CD8-positive, alpha-beta memory T cell (primary cell): ENCODE data around the gene ATP6V1G2. TPM values are rescaled to one million over a fixed set of nuclear protein-coding genes. Genes with fewer than 3 reads are reported as not detected.

ENCODE experiments used
- CTCF ChIA-PET: fragments of 350-600 bp; sonication (Branson Sonifier 250); formaldehyde crosslinking; loops from one replicate; lab custom pipeline; 2021; ENCODE audit warnings: antibody characterized with exemption; lab: Charles Lee
- POLR2A ChIA-PET: fragments of 350-600 bp; sonication (Branson Sonifier 250); formaldehyde crosslinking; loops from one replicate; lab custom pipeline; 2021; ENCODE audit warnings: antibody characterized with exemption; lab: Charles Lee
- DNase-seq, 5 donors: peaks; one replicate each; pipeline versions ENCODE4 v3.0.0 to v3.0.0-alpha.2; 2020 to 2022; ENCODE audit warnings: mixed read lengths in 1 of 5
- H3K27ac ChIP-seq: one replicate; pipeline ENCODE4 v1.7.0; 2013; ENCODE audit warnings: low read depth, mild to moderate bottlenecking, low read length, moderate library complexity
- H3K27me3 ChIP-seq: 2 replicates; pipeline ENCODE4 v1.7.0; 2013; ENCODE audit warnings: low read length, mild to moderate bottlenecking; ENCODE audit not compliant: insufficient read depth, poor library complexity, severe bottlenecking
- H3K36me3 ChIP-seq: 2 replicates; pipeline ENCODE4 v1.7.0; 2013; ENCODE audit warnings: mild to moderate bottlenecking, low read length, moderate library complexity; ENCODE audit not compliant: insufficient read depth
- H3K4me1 ChIP-seq: 2 replicates; pipeline ENCODE4 v1.7.0; 2013; ENCODE audit warnings: mild to moderate bottlenecking, low read length, moderate library complexity; ENCODE audit not compliant: insufficient read depth
- H3K4me3 ChIP-seq: 2 replicates; pipeline ENCODE4 v1.7.0; 2013; ENCODE audit warnings: mild to moderate bottlenecking, low read length
- H3K9me3 ChIP-seq: 2 replicates; pipeline ENCODE4 v1.7.0; 2013; ENCODE audit warnings: mild to moderate bottlenecking, low read length
- H3K27ac Mint-ChIP-seq, 8 donors: one replicate each; pipeline ENCODE4 v1.8.0; 2020 to 2021; ENCODE audit warnings: mixed read lengths in 8 of 8, mild to moderate bottlenecking in 6 of 8, inconsistent platforms in 3 of 8, moderate library complexity in 3 of 8
- H3K27me3 Mint-ChIP-seq, 2 donors: one replicate each; pipeline ENCODE4 v1.8.0; 2020 to 2021; ENCODE audit warnings: mixed read lengths in 2 of 2, mild to moderate bottlenecking in 1 of 2, moderate library complexity in 1 of 2
- H3K36me3 Mint-ChIP-seq, 3 donors: one replicate each; pipeline ENCODE4 v1.8.0; 2020 to 2021; ENCODE audit warnings: mixed read lengths in 3 of 3, inconsistent platforms in 1 of 3, mild to moderate bottlenecking in 1 of 3
- H3K4me1 Mint-ChIP-seq, 3 donors: one replicate each; pipeline ENCODE4 v1.8.0; 2020 to 2021; ENCODE audit warnings: mixed read lengths in 3 of 3, inconsistent platforms in 1 of 3, mild to moderate bottlenecking in 1 of 3
- H3K4me3 Mint-ChIP-seq, 7 donors: one replicate each; pipeline ENCODE4 v1.8.0; 2020 to 2021; ENCODE audit warnings: mixed read lengths in 7 of 7, mild to moderate bottlenecking in 6 of 7, moderate library complexity in 4 of 7, inconsistent platforms in 2 of 7
- H3K9me3 Mint-ChIP-seq, 5 donors: one replicate each; pipeline ENCODE4 v1.8.0; 2020 to 2022; ENCODE audit warnings: mixed read lengths in 5 of 5, mild to moderate bottlenecking in 3 of 5, moderate library complexity in 2 of 5, inconsistent platforms in 1 of 5
- polyA plus RNA-seq: library from polyadenylated mRNA; unstranded; fragments of 300-500 nt; fragmentation: Illumina TruSeq; gene quantifications from one replicate; pipeline ENCODE4 v1.2.3, GENCODE V29; 2021
- total RNA-seq, 2 experiments: library from RNA; stranded (reverse); gene quantifications; one replicate each; pipeline ENCODE4 v1.2.3, GENCODE V29; 2021

Gene ATP6V1G2
- total and polyA plus RNA-seq, 3 experiments from 2014 or later = 0.94 to 2.0 (median 1.4) TPM

- no peaks in the 10 kb centered on the region for H3K27me3 Mint-ChIP-seq
- H3K36me3 Mint-ChIP-seq = peaks cover 0 to 7% (median 0%) of the 10 kb centered on the region in 3 donors
- H3K27me3 ChIP-seq = no peaks in the 10 kb centered on the region
- DNase-seq = peak; percentile 84 to 92 (median 87)
- POLR2A ChIA-PET = interaction anchor here (0.5 to 2.2 kb wide), 6 partner anchors 25 to 183 kb away, joined by 3 to 9 read pairs (median 4); partner anchors contain the start of genes LTA, MICB and NCR3
- peak within 1 kb of the TSS; percentile 67 for H3K4me3 ChIP-seq
- H3K4me1 Mint-ChIP-seq = peaks cover 38 to 50% (median 49%) of the 10 kb centered on the region in 3 donors
- H3K27ac ChIP-seq = peak within 1 kb of the TSS; percentile 71
- peaks cover 30% of the 10 kb centered on the region for H3K4me1 ChIP-seq
- CTCF ChIA-PET = interaction anchor here (0.7 to 32.2 kb wide), 8 partner anchors 10 to 524 kb away, joined by 3 to 576 read pairs (median 3); partner anchors contain the start of genes BAG6, LST1, LTB and NCR3
- peak within 1 kb of the TSS; percentile 83 to 99 (median 96) for H3K27ac Mint-ChIP-seq
- H3K36me3 ChIP-seq = no peaks in the 10 kb centered on the region
- peak within 1 kb of the TSS; percentile 74 to 93 (median 91) for H3K4me3 Mint-ChIP-seq
- H3K9me3 Mint-ChIP-seq = no peaks in the 10 kb centered on the region
- no peaks in the 10 kb centered on the region for H3K9me3 ChIP-seq
Measured at GRCh38 chr6:31546958-31547726, 734 bp upstream of the ATP6V1G2 start, which contains the start of gene NFKBIL1. TSS of gene NFKBIL1 (plus strand) at chr6:31547608. CDS start at chr6:31547695, 87 bp downstream.

- H3K4me1 ChIP-seq = peaks cover 36% of the 10 kb centered on the region
- no peak for DNase-seq
- Mint-ChIP-seq H3K4me3 (peak overlapping the region in 3 of 7 donors; percentile 1 to 74 (median 30)), H3K27ac (peak overlapping the region in 1 of 8 donors; percentile 79), H3K4me1 (peaks cover 47 to 57% (median 55%) of the 10 kb centered on the region in 3 donors), H3K9me3 (no peaks in the 10 kb centered on the region), H3K36me3 (peaks cover 1 to 19% (median 6%) of the 10 kb centered on the region in 3 donors), H3K27me3 (no peaks in the 10 kb centered on the region)
- CTCF ChIA-PET = interaction anchor here (1.0 to 32.2 kb wide), 3 partner anchors 37 to 53 kb away, joined by 6 to 576 read pairs (median 504); partner anchors contain the start of genes LST1, LTB, NCR3 and TNF
- no peak overlapping the region for H3K4me3 ChIP-seq
- POLR2A ChIA-PET = no interaction called here
- no peak overlapping the region for H3K27ac ChIP-seq
- no peaks in the 10 kb centered on the region for H3K36me3 ChIP-seq
- no peaks in the 10 kb centered on the region for H3K9me3 ChIP-seq
- H3K27me3 ChIP-seq = no peaks in the 10 kb centered on the region
Measured at GRCh38 chr6:31545291-31545690, 1.1 kb downstream of the ATP6V1G2 start.

- Mint-ChIP-seq H3K36me3 (peaks cover 6 to 24% (median 11%) of the 10 kb centered on the region in 3 donors), H3K27ac (peak overlapping the region in 1 of 8 donors; percentile 68), H3K9me3 (no peaks in the 10 kb centered on the region), H3K4me1 (peaks cover 53 to 63% (median 61%) of the 10 kb centered on the region in 3 donors), H3K4me3 (peak overlapping the region in 3 of 7 donors; percentile 24 to 31 (median 28)), H3K27me3 (no peaks in the 10 kb centered on the region)
- ChIA-PET POLR2A (no interaction called here), CTCF (interaction anchor here (1.0 to 32.2 kb wide), 3 partner anchors 37 to 54 kb away, joined by 6 to 576 read pairs (median 504); partner anchors contain the start of genes LST1, LTB, NCR3 and TNF)
- H3K27me3 ChIP-seq = no peaks in the 10 kb centered on the region
- H3K4me3 ChIP-seq = no peak overlapping the region
- H3K36me3 ChIP-seq = peaks cover under 1% of the 10 kb centered on the region
- no peak overlapping the region for H3K27ac ChIP-seq
- no peaks in the 10 kb centered on the region for H3K9me3 ChIP-seq
- DNase-seq = no peak
- H3K4me1 ChIP-seq = peaks cover 43% of the 10 kb centered on the region
Measured at GRCh38 chr6:31544676-31545075, 1.7 kb downstream of the ATP6V1G2 start.

DNA sequence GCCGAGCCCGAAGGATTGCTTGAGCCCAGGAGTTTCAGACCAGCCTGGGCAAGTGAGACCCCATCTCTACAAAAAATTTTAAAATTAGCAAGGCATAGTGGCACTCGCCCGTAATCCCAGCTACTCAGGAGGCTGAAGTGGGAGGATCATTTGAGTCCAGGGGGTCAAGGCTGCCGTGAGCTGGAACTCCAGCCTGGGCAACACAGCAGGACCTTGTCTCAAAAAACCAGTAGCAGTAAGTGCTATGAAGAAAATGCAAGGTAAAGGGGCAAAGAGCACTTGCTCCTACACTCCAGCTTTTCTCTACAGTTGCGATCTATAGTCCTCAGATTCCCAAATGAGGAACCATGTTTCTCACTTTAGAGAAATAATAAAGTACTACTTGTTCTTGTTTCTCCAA is 2.8 kb downstream of the ATP6V1G2 start:
- H3K36me3 ChIP-seq = peaks cover 11% of the 10 kb centered on the region
- Mint-ChIP-seq H3K4me1 (peaks cover 63 to 68% (median 67%) of the 10 kb centered on the region in 3 donors), H3K4me3 (no peak overlapping the region), H3K27me3 (no peaks in the 10 kb centered on the region), H3K36me3 (peaks cover 9 to 32% (median 19%) of the 10 kb centered on the region in 3 donors), H3K9me3 (no peaks in the 10 kb centered on the region), H3K27ac (peak overlapping the region in 2 of 8 donors; percentile 99)
- ChIA-PET POLR2A (interaction anchor here (0.6 kb wide), 1 partner anchor 9 kb away, joined by 8 read pairs; no protein-coding TSS in a partner anchor), CTCF (interaction anchor here (16.4 to 32.2 kb wide), 2 partner anchors 39 to 55 kb away, joined by 504 to 576 read pairs; partner anchors contain the start of genes LST1, LTB, NCR3 and TNF)
- no peak overlapping the region for H3K4me3 ChIP-seq
- no peaks in the 10 kb centered on the region for H3K9me3 ChIP-seq
- H3K27ac ChIP-seq = no peak overlapping the region
- no peak for DNase-seq
- H3K27me3 ChIP-seq = no peaks in the 10 kb centered on the region
- H3K4me1 ChIP-seq = peaks cover 53% of the 10 kb centered on the region

DNA sequence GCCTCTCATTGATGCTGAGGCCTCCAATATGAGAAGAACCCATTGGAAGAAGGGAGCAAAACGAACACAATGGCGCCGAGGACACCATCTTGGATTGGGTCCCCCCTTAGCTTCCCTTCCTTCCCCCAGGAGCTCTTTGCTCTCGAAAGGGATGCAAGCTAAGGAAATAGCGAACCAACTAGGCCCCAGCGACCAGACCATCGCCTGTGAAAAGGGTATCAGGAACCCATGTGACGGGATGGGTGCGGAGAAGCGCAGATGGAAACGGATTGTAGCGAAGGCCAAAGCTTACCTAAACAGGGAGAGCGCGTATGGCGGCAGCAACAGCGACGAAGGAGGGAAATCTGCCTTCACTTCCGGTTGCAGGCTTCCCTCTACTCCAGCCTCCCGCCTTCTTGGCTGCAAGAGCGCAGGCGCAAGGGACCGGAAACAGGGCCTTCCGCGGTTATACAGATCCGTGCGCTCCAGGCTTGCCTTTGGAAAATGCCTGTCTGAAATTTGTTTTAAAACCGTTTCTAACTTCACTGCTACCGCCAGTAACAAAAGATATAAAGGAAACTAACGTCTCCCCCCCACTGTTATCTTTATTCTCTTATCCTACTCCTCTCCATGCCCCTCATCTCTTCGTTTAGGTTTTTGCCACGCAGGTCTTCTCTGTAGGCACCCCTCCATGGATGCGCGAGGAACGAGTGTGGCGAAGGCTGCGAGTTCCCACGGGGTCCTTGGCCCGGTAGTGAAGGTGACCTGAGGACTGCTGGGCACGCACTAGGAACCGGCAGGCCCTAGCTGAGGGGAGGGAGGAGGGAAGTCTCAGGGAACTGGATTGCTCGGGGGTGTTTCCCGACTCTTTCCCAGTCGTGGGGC is 4.5 kb downstream of the ATP6V1G2 start, which contains the start of gene DDX39B:
DDX39B (minus strand) TSS at position 346 of the 864 bp plus-strand sequence. CDS start 1,471 bp downstream, outside the sequence.
- H3K4me1 ChIP-seq = peaks cover 49% of the 10 kb centered on the region
- Mint-ChIP-seq H3K4me3 (peak within 1 kb of the TSS; percentile 96 to 99 (median 98)), H3K27ac (peak within 1 kb of the TSS; percentile 99 to 100 (median 99)), H3K9me3 (no peaks in the 10 kb centered on the region), H3K36me3 (peaks cover 9 to 43% (median 22%) of the 10 kb centered on the region in 3 donors), H3K4me1 (peaks cover 59 to 61% (median 61%) of the 10 kb centered on the region in 3 donors), H3K27me3 (no peaks in the 10 kb centered on the region)
- peak; percentile 90 to 97 (median 94) for DNase-seq
- CTCF ChIA-PET = interaction anchor here (1.1 to 32.2 kb wide), 10 partner anchors 9 to 79 kb away, joined by 3 to 576 read pairs (median 6); partner anchors contain the start of genes LST1, LTB, MCCD1 and MICB
- H3K27me3 ChIP-seq = no peaks in the 10 kb centered on the region
- POLR2A ChIA-PET = interaction anchor here (0.6 to 3.6 kb wide), 22 partner anchors 9 to 356 kb away, joined by 3 to 28 read pairs (median 5); partner anchors contain the start of genes C6orf47, EHMT2, GPANK1 and MCCD1
- H3K4me3 ChIP-seq = peak within 1 kb of the TSS; percentile 100
- peaks cover 18% of the 10 kb centered on the region for H3K36me3 ChIP-seq
- H3K27ac ChIP-seq = peak within 1 kb of the TSS; percentile 100
- no peaks in the 10 kb centered on the region for H3K9me3 ChIP-seq

GRCh38 chr6:31541059-31541657 is 5.2 kb downstream of the ATP6V1G2 start:
- no peaks in the 10 kb centered on the region for H3K27me3 ChIP-seq
- H3K9me3 ChIP-seq = no peaks in the 10 kb centered on the region
- peaks cover 42% of the 10 kb centered on the region for H3K4me1 ChIP-seq
- POLR2A ChIA-PET = interaction anchor here (0.5 to 3.6 kb wide), 28 partner anchors 10 to 895 kb away, joined by 3 to 28 read pairs (median 5); partner anchors contain the start of genes C6orf47, EHMT2, GPANK1 and MCCD1
- H3K27ac ChIP-seq = peak overlapping the region; percentile 100
- Mint-ChIP-seq H3K36me3 (peaks cover 12 to 51% (median 27%) of the 10 kb centered on the region in 3 donors), H3K9me3 (no peaks in the 10 kb centered on the region), H3K27me3 (no peaks in the 10 kb centered on the region), H3K27ac (peak overlapping the region; percentile 99 to 100 (median 99)), H3K4me3 (peak overlapping the region; percentile 96 to 99 (median 98)), H3K4me1 (peaks cover 58 to 63% (median 62%) of the 10 kb centered on the region in 3 donors)
- CTCF ChIA-PET = interaction anchor here (1.1 to 32.2 kb wide), 10 partner anchors 10 to 80 kb away, joined by 3 to 576 read pairs (median 6); partner anchors contain the start of genes LST1, LTB, MCCD1 and MICB
- peak overlapping the region; percentile 100 for H3K4me3 ChIP-seq
- peaks cover 25% of the 10 kb centered on the region for H3K36me3 ChIP-seq
- DNase-seq = peak; percentile 60 to 87 (median 79)
